T-helper 17 cell (primary cell): Measurements from ENCODE around the gene SCFD1. TPM values are rescaled to one million over a fixed set of nuclear protein-coding genes. Genes with fewer than 3 reads are reported as not detected.

Experiments
- ATAC-seq: fragments of 150-1000 bp; cut with Tn5 transposase; 2 replicates; pipeline ENCODE4 v1.10.0; 2021; ENCODE audit warnings: mild to moderate bottlenecking, moderate library complexity
- DNase-seq, 3 donors: peaks; one replicate each; pipeline versions ENCODE4 v3.0.0 to v3.0.0-alpha.2; 2020 to 2021
- H3K9me3 ChIP-seq: one replicate; pipeline ENCODE4 v1.7.0; 2013; ENCODE audit warnings: low read length, mild to moderate bottlenecking; ENCODE audit not compliant: control insufficient read depth, poor library complexity, severe bottlenecking
- H3K27ac Mint-ChIP-seq: one replicate; pipeline ENCODE4 v1.8.0; 2022; ENCODE audit warnings: mild to moderate bottlenecking, moderate library complexity, mixed read lengths
- H3K27me3 Mint-ChIP-seq: one replicate; pipeline ENCODE4 v1.8.0; 2022; ENCODE audit warnings: mixed read lengths
- H3K36me3 Mint-ChIP-seq: one replicate; pipeline ENCODE4 v1.8.0; 2022; ENCODE audit warnings: low read depth, mixed read lengths
- H3K4me1 Mint-ChIP-seq: one replicate; pipeline ENCODE4 v1.8.0; 2022; ENCODE audit warnings: mild to moderate bottlenecking, mixed read lengths
- H3K4me3 Mint-ChIP-seq: one replicate; pipeline ENCODE4 v1.8.0; 2022; ENCODE audit warnings: mild to moderate bottlenecking, moderate library complexity, mixed read lengths
- total RNA-seq, 4 donors: library from RNA in 2 of 4; stranded (reverse) in 2 of 4; gene quantifications; one replicate each; pipeline ENCODE4 v1.2.3 and lab custom pipeline; 2022 to 2026

Gene SCFD1
- total RNA-seq, 2 donors from 2014 or later, result 77.3 to 98.0 TPM

- Mint-ChIP-seq H3K27ac (no peak overlapping the region), H3K27me3 (no peaks in the 10 kb centered on the region), H3K4me1 (peaks cover 4% of the 10 kb centered on the region), H3K36me3 (peaks cover 12% of the 10 kb centered on the region), H3K4me3 (no peak overlapping the region)
- ATAC-seq (no peak), DNase-seq (no peak)
- no peaks in the 10 kb centered on the region for H3K9me3 ChIP-seq
Measured at GRCh38 chr14:30708157-30708556, 86.0 kb downstream of the SCFD1 start.

GRCh38 chr14:30709201-30709600 lies 87.1 kb downstream of the SCFD1 start:
- peaks cover 4% of the 10 kb centered on the region for H3K4me1 Mint-ChIP-seq
- H3K27ac Mint-ChIP-seq, result no peak overlapping the region
- no peaks in the 10 kb centered on the region for H3K27me3 Mint-ChIP-seq
- ATAC-seq, result no peak
- no peak for DNase-seq
- no peak overlapping the region for H3K4me3 Mint-ChIP-seq
- peaks cover 12% of the 10 kb centered on the region for H3K36me3 Mint-ChIP-seq
- no peaks in the 10 kb centered on the region for H3K9me3 ChIP-seq

GRCh38 chr14:30710876-30711275 lies 88.8 kb downstream of the SCFD1 start:
- DNase-seq (no peak), ATAC-seq (no peak)
- no peaks in the 10 kb centered on the region for H3K27me3 Mint-ChIP-seq
- no peak overlapping the region for H3K27ac Mint-ChIP-seq
- peaks cover 12% of the 10 kb centered on the region for H3K36me3 Mint-ChIP-seq
- H3K4me3 Mint-ChIP-seq, result no peak overlapping the region
- H3K4me1 Mint-ChIP-seq, result peaks cover 4% of the 10 kb centered on the region
- H3K9me3 ChIP-seq, result no peaks in the 10 kb centered on the region

- H3K27ac Mint-ChIP-seq, result no peak overlapping the region
- ATAC-seq (no peak), DNase-seq (no peak)
- peaks cover 2% of the 10 kb centered on the region for H3K36me3 Mint-ChIP-seq
- peaks cover 4% of the 10 kb centered on the region for H3K4me1 Mint-ChIP-seq
- H3K4me3 Mint-ChIP-seq, result no peak overlapping the region
- H3K27me3 Mint-ChIP-seq, result no peaks in the 10 kb centered on the region
- no peaks in the 10 kb centered on the region for H3K9me3 ChIP-seq
Measured at GRCh38 chr14:30719137-30719536, 97.0 kb downstream of the SCFD1 start.

- H3K27ac Mint-ChIP-seq, result no peak overlapping the region
- ATAC-seq, result no peak
- H3K27me3 Mint-ChIP-seq, result no peaks in the 10 kb centered on the region
- H3K4me1 Mint-ChIP-seq, result peaks cover 7% of the 10 kb centered on the region
- no peak overlapping the region for H3K4me3 Mint-ChIP-seq
- peaks cover 21% of the 10 kb centered on the region for H3K36me3 Mint-ChIP-seq
- no peaks in the 10 kb centered on the region for H3K9me3 ChIP-seq
- DNase-seq, result no peak
Measured at GRCh38 chr14:30725763-30726162, 103.6 kb downstream of the SCFD1 start.

GRCh38 chr14:30728471-30728870 lies 106.4 kb downstream of the SCFD1 start:
- Mint-ChIP-seq H3K4me3 (no peak overlapping the region), H3K27ac (no peak overlapping the region), H3K27me3 (no peaks in the 10 kb centered on the region), H3K4me1 (peaks cover 8% of the 10 kb centered on the region), H3K36me3 (peaks cover 18% of the 10 kb centered on the region)
- DNase-seq (no peak), ATAC-seq (no peak)
- no peaks in the 10 kb centered on the region for H3K9me3 ChIP-seq

GRCh38 chr14:30737916-30738315 lies 115.8 kb downstream of the SCFD1 start:
- ATAC-seq (no peak), DNase-seq (no peak)
- Mint-ChIP-seq H3K4me3 (no peak overlapping the region), H3K4me1 (peaks cover 3% of the 10 kb centered on the region), H3K27me3 (peaks cover 8% of the 10 kb centered on the region), H3K36me3 (peaks cover 5% of the 10 kb centered on the region), H3K27ac (no peak overlapping the region)
- H3K9me3 ChIP-seq, result no peaks in the 10 kb centered on the region

GRCh38 chr14:30738978-30739377 lies 116.9 kb downstream of the SCFD1 start:
- Mint-ChIP-seq H3K27ac (no peak overlapping the region), H3K36me3 (peaks cover 5% of the 10 kb centered on the region), H3K4me1 (peaks cover 3% of the 10 kb centered on the region), H3K4me3 (no peak overlapping the region), H3K27me3 (peaks cover 12% of the 10 kb centered on the region)
- DNase-seq (no peak), ATAC-seq (no peak)
- no peaks in the 10 kb centered on the region for H3K9me3 ChIP-seq

- no peaks in the 10 kb centered on the region for H3K36me3 Mint-ChIP-seq
- no peaks in the 10 kb centered on the region for H3K9me3 ChIP-seq
- no peak overlapping the region for H3K27ac Mint-ChIP-seq
- peaks cover 5% of the 10 kb centered on the region for H3K27me3 Mint-ChIP-seq
- no peak overlapping the region for H3K4me3 Mint-ChIP-seq
- no peak for DNase-seq
- ATAC-seq, result no peak
- peaks cover 4% of the 10 kb centered on the region for H3K4me1 Mint-ChIP-seq
Measured at GRCh38 chr14:30748343-30748742, 126.2 kb downstream of the SCFD1 start.

GRCh38 chr14:30751646-30752416 lies 129.7 kb downstream of the SCFD1 start:
- no peak for ATAC-seq
- Mint-ChIP-seq H3K27ac (no peak overlapping the region), H3K4me3 (no peak overlapping the region), H3K4me1 (peaks cover 4% of the 10 kb centered on the region), H3K36me3 (no peaks in the 10 kb centered on the region), H3K27me3 (peaks cover 11% of the 10 kb centered on the region)
- no peak for DNase-seq
- no peaks in the 10 kb centered on the region for H3K9me3 ChIP-seq

- no peak overlapping the region for H3K27ac Mint-ChIP-seq
- DNase-seq (no peak), ATAC-seq (no peak)
- peaks cover 16% of the 10 kb centered on the region for H3K27me3 Mint-ChIP-seq
- no peaks in the 10 kb centered on the region for H3K9me3 ChIP-seq
- no peak overlapping the region for H3K4me3 Mint-ChIP-seq
- no peaks in the 10 kb centered on the region for H3K36me3 Mint-ChIP-seq
- H3K4me1 Mint-ChIP-seq, result peaks cover 2% of the 10 kb centered on the region
Measured at GRCh38 chr14:30753452-30753851, 131.3 kb downstream of the SCFD1 start.

GRCh38 chr14:30754778-30755177 lies 132.7 kb downstream of the SCFD1 start:
- H3K27me3 Mint-ChIP-seq, result peaks cover 16% of the 10 kb centered on the region
- DNase-seq (no peak), ATAC-seq (no peak)
- no peaks in the 10 kb centered on the region for H3K9me3 ChIP-seq
- H3K27ac Mint-ChIP-seq, result no peak overlapping the region
- peaks cover 2% of the 10 kb centered on the region for H3K4me1 Mint-ChIP-seq
- no peaks in the 10 kb centered on the region for H3K36me3 Mint-ChIP-seq
- H3K4me3 Mint-ChIP-seq, result no peak overlapping the region

- Mint-ChIP-seq H3K4me1 (peaks cover 2% of the 10 kb centered on the region), H3K27ac (no peak overlapping the region), H3K4me3 (no peak overlapping the region), H3K36me3 (no peaks in the 10 kb centered on the region), H3K27me3 (peaks cover 23% of the 10 kb centered on the region)
- no peak for ATAC-seq
- H3K9me3 ChIP-seq, result no peaks in the 10 kb centered on the region
- DNase-seq, result no peak
Measured at GRCh38 chr14:30756594-30756993, 134.5 kb downstream of the SCFD1 start.

GRCh38 chr14:30757082-30757481 lies 135.0 kb downstream of the SCFD1 start:
- no peaks in the 10 kb centered on the region for H3K36me3 Mint-ChIP-seq
- no peaks in the 10 kb centered on the region for H3K9me3 ChIP-seq
- peaks cover 23% of the 10 kb centered on the region for H3K27me3 Mint-ChIP-seq
- ATAC-seq, result no peak
- no peak overlapping the region for H3K4me3 Mint-ChIP-seq
- peaks cover 1% of the 10 kb centered on the region for H3K4me1 Mint-ChIP-seq
- DNase-seq, result no peak
- H3K27ac Mint-ChIP-seq, result no peak overlapping the region
